A549 treated with Mapracorat at 1 μM for 4 hours (cell line): ENCODE data around the gene RANGAP1. TPM values are rescaled to one million over a fixed set of nuclear protein-coding genes. Genes with fewer than 3 reads are reported as not detected.

Source experiments
- total RNA-seq: library from RNA; stranded (reverse); fragments of 200-300 nt; extraction: Qiagen RNA extraction; gene quantifications from 5 replicates; pipeline ENCODE4 v1.2.3, GENCODE V29; 2022

The RANGAP1 gene, protein sequence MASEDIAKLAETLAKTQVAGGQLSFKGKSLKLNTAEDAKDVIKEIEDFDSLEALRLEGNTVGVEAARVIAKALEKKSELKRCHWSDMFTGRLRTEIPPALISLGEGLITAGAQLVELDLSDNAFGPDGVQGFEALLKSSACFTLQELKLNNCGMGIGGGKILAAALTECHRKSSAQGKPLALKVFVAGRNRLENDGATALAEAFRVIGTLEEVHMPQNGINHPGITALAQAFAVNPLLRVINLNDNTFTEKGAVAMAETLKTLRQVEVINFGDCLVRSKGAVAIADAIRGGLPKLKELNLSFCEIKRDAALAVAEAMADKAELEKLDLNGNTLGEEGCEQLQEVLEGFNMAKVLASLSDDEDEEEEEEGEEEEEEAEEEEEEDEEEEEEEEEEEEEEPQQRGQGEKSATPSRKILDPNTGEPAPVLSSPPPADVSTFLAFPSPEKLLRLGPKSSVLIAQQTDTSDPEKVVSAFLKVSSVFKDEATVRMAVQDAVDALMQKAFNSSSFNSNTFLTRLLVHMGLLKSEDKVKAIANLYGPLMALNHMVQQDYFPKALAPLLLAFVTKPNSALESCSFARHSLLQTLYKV
- 67.2 to 94.9 TPM (median 88.1 TPM) in 5 replicates for total RNA-seq

DNA sequence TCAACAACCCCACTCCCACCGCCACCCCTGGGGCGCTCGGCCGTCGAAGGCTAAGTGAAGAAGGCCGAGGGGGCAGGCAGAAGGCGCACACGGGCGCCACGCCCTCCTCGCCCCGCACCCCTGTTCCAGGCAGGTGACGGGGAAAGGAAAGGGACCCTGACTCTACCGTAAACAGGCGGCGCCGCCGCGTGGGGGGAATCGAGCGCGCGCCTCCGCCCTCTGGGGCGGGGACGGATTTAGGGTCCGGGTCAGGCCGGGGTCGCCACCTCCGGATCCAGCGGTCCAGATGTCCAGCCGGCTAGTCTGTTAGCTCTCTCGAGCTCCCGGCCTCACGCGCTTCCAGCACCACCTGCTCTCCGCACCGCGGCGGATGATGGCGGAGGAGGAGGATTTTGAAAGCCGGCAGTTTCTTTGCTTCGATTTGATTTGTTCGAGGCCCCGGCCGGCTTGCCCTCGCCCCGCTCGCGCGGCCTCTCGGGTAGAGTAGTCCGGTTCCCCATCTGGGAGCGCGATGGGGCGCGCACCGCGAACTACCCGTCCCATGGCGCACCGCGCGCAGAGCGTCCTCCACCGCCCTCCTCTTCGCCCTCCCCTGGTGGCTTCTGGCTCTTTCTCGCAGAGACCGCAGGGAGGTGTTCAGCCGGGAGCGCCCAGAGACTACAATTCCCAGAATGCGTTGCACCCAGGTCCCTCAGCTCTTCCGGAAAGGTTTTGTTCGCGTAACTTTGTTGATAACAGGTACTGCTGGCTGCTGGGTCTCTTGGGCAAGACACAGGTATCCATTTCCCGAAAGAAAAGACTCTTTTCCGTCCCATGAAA, at the start of gene RANGAP1:
Gene RANGAP1 (minus strand): TSS at position 368 of the 819 bp plus-strand sequence. CDS start 5,143 bp downstream, outside the sequence.

DNA sequence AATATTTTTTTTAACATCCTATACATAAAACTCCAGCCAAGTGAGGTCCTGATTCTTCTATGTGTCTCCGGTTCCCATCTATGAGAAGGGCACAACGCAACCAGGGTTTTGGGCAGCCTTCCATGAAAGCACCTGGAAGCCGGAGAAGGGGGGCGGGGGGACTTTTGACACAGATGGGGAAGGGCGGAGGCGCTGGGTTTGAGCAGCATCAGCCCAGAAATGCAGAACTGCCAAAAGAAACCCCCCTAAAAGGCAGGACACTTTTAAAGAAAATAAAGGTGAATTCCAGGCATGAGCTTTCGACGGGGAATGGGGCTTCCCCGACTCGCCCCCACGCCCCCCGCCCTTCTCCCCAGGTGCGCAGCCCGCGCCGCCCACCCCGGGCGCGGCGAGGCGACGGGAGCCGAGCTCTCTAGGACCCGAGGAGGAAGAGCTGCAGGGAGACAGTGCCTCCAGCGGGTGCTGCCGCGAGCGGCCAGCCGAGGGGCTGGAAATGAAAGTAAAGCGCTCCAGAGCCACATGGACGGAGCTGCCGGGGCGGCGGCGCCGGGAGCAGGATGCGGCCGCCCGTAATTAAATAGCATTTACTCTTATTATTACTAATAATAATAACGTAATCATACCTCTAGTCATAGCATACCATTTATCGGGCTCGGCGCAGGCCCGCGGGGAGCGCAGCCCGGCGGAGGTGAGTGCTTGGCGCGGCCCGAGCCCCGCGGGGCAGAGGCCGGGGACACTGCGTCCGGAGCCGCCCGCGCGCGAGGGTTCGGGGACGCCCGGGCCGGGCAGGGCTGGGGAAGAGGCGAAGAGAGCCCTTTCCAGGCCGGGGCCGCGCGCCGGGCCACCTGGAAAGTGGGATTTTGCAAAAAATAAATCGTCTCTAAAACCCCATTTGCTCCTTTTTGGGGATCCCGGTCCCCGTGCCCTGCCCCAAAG, 15.4 kb upstream of the RANGAP1 start, which contains the start of gene ZC3H7B:
Gene ZC3H7B (plus strand): TSS at position 441 of the 936 bp plus-strand sequence. CDS start 19,136 bp downstream, outside the sequence.

DNA sequence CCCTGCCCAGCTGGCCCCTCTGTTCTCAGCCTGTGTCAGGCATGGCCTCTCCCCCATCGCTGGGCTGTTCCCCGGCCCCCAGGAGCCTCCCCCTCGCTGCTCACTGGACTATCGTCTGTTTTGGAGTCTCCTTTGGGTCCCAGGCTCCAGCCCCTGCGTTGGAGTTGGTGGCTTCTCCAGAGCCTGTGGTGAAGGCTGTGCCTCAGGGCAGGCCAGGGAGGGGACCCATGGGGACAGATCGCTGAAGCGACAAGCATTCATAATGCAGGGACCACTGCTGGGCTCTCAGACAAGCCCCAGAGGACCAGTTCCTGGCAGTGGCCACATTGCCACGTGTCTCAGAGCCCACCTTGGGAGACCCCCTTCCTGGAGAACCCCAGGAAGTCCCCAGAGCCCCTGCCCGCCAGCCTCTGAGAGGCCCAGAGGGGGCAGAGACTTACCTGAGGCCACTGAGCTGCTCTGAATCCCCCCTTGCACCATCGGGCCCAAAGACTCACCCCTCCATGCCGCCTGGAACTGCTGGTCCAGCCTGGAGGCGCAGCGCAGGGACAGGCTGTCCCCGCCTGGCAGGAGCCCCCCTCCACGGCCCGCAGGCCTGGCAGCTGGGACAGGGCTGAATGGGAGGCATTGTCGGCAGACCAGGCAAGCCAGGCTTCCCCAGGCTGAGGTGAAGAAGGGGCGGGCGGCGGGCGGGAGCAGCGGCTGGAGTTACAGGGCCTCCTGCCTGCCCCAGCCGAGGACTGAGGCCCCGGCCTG, 45.4 kb downstream of the RANGAP1 start, which contains the start of gene CHADL:
Gene CHADL (minus strand): TSS at position 555 of the 756 bp plus-strand sequence. CDS start 50 bp downstream, at position 505.

DNA sequence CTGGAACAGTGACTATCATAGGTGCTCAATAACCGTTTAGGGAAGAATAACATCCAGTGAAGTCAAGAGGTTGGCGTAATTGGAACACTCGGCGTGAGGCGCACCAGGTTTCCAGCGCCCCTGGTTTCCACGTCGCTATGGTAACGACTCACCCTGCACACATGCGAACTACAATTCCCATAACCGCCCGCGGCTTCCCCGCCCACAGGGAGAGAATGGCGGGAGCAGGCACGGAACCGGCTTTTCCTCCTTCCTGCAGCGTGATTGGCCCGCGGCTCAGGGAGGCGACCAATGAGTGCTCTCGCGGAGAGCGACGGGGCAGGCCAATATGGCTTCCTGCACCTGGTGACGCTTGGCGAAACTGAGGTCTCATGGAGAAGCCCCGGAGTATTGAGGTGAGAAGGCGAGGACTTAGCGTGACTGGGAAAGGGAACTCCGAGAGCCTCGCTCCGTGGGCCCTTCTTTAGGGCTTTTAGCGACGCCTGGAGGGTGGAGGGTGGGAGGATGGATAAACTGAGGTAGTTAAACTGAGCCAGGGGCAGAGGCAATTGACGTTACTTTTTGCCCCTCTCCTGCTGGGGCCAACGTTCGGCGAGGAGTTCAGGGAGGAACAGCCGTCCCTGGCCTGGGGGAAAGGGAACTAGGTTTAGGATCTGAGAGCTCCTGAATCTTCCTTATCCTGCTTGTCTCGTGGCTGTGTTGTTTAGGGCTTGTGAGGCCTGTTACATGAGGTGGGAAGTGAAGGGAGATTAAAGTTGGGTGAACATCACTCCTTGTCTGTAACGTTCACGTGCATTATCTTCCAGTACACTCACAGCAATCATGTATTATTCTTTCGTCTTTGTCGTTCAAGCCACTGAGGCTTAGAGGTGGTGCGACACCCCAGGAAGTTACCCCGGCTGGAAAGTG, 80.7 kb downstream of the RANGAP1 start, which contains the start of gene L3MBTL2:
Gene L3MBTL2 (plus strand): TSS at position 321 of the 909 bp plus-strand sequence. CDS start 51 bp downstream, at position 372.

Other genes starting within 250 kb of the RANGAP1 start
- gene EP300, start 193.6 kb downstream of the RANGAP1 start, total RNA-seq = 17.3 to 21.6 TPM (median 19.6 TPM) in 5 replicates
- gene L3MBTL2, start 80.9 kb downstream of the RANGAP1 start, total RNA-seq = 16.9 to 19.8 TPM (median 17.8 TPM) in 5 replicates
- not detected in 5 replicates for gene CHADL, start 45.3 kb downstream of the RANGAP1 start, total RNA-seq
- gene ZC3H7B, start 15.3 kb upstream of the RANGAP1 start, total RNA-seq = 17.5 to 23.6 TPM (median 23.2 TPM) in 5 replicates
- gene TEF, start 95.8 kb upstream of the RANGAP1 start, total RNA-seq = 0.80 to 1.3 TPM (median 1.1 TPM) in 5 replicates
- 21.0 to 27.6 TPM (median 22.7 TPM) in 5 replicates for gene TOB2, start 160.6 kb upstream of the RANGAP1 start, total RNA-seq
- 62.3 to 80.9 TPM (median 64.0 TPM) in 5 replicates for gene PHF5A, start 182.5 kb upstream of the RANGAP1 start, total RNA-seq
- 45.5 to 48.7 TPM (median 47.5 TPM) in 5 replicates for gene ACO2, start 182.9 kb upstream of the RANGAP1 start, total RNA-seq